ENCODE measurements around the gene FBRS.
A peak's percentile ranks its signal among the peaks of the same experiment; 100 is the strongest.
"Not testable (repeated sequence)": the region's sequence is repeated elsewhere in the genome, so short reads cannot be mapped to it uniquely, and the experiment has no call there.

Gene FBRS

DNA sequence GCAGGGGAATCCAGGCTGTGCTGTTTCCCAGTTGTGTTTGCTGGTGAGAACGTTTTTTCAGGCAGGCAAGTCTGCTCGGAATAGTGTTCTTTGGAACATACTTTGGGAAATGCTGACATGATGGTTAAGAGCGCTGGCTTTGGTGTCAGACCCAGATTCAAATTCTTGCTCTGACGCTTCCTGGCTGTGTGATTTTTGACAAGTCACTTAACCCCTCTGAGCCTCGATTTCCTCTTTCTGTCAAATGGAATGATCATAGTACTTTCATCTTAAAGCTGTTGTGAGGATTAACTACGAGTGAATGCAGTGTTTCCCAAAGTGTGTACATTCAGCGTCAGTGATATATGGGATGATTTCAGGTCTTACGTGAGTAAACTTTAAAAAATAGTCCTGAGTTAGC lies 4.8 kb downstream of the FBRS start:
- DNase-seq (ENCODE audit: insufficient read length, low spot score) (no peak), FAIRE-seq (no peak)

GRCh38 chr16:30663820-30664219 lies 5.6 kb downstream of the FBRS start:
- no peak for DNase-seq (ENCODE audit: insufficient read length, low spot score)
- no peak for FAIRE-seq

GRCh38 chr16:30664616-30665109 lies 6.4 kb downstream of the FBRS start:
- DNase-seq (ENCODE audit: insufficient read length, low spot score) (no peak), FAIRE-seq (no peak)

- no peak for FAIRE-seq
- DNase-seq (ENCODE audit: insufficient read length, low spot score), result no peak
Observed at GRCh38 chr16:30665155-30665829, 7.1 kb downstream of the FBRS start.

GRCh38 chr16:30665830-30666190 lies 7.6 kb downstream of the FBRS start:
- DNase-seq (ENCODE audit: insufficient read length, low spot score) (no peak), FAIRE-seq (no peak)

GRCh38 chr16:30666681-30667080 lies 8.4 kb downstream of the FBRS start:
- DNase-seq (ENCODE audit: insufficient read length, low spot score) (no peak), FAIRE-seq (no peak)

DNA sequence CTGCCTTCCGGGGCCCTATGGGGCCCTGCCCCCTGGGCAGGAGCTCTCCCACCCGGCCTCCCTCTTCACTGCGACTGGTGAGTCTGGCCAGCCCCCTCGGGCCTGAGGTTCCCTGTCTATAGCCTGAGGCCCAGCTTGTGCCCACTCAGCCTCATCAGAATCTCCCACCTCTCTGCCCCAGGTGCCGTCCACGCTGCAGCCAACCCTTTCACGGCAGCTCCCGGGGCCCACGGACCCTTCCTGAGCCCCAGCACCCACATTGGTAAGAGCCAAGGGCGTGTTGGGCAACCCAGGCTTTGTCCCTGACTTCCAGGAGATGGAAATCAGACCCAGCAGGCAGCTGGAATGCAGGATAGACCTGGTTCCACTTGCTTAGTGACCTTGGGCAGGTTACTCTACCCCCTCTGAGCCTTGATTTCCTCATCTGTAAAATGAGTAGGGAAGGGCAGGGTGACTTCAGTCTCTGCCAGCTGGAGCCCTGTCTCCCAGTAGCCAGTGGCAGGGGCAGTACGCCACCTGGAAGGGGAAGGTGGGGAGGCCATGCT lies 9.2 kb downstream of the FBRS start:
- DNase-seq (ENCODE audit: insufficient read length, low spot score), result no peak
- no peak for FAIRE-seq

- FAIRE-seq, result no peak
- DNase-seq (ENCODE audit: insufficient read length, low spot score), result no peak
Observed at GRCh38 chr16:30668393-30668792, 10.2 kb downstream of the FBRS start.

DNA sequence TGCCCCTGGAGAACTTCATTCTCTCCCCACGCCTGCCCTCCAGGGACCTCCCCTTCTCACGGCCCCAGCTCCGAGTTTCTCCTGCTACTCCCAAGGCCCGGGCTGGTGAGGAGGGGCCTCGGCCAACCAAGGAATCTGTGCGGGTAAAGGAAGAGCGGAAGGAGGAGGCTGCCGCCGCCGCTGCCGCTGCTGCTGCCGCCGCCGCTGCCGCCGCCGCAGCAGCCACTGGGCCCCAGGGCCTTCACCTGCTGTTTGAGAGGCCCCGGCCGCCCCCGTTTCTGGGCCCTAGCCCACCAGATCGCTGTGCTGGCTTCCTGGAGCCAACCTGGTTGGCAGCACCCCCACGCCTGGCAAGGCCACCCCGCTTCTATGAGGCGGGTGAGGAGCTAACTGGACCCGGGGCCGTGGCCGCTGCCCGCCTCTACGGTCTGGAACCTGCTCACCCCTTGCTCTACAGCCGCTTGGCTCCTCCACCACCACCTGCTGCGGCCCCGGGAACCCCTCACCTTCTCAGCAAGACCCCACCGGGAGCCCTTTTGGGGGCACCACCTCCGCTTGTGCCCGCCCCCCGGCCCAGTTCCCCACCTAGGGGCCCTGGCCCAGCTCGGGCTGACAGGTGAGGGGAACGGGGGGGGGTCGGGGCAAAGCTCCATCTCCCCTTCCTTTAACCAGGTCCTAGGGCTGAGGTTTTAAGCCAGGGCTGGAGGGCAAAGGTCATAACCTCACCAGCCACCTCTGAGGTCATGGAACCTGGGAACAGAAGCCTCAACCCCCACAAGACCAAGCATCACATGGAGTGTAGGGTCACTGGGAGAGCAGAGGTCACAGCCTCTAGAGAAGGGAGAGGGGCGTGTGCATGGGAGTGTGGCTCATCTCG lies 11.0 kb downstream of the FBRS start:
- DNase-seq (ENCODE audit: insufficient read length, low spot score) (no peak), FAIRE-seq (no peak)

- FAIRE-seq (no peak), DNase-seq (ENCODE audit: insufficient read length, low spot score) (no peak)
Observed at GRCh38 chr16:30669903-30670824, 11.9 kb downstream of the FBRS start.

DNA sequence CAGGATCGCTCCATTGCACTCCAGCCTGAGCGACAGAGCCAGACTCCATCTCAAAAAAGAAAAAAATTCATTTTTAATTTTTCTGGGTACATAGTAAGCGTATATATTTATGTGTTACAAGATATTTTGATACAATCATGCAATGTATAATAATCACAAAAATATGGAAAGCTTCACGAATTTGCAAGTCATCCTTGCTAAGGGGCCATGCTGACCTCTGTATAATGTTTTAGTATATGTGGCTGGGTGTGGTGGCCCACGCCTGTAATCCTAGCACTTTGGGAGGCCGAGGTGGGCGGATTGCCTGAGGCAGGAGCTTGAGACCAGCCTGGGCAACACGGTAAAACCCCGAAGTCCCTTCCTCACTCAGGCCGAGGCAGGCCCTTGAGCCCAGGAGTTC lies 16.9 kb downstream of the FBRS start:
- FAIRE-seq, result no peak
- no peak for DNase-seq (ENCODE audit: insufficient read length, low spot score)

DNA sequence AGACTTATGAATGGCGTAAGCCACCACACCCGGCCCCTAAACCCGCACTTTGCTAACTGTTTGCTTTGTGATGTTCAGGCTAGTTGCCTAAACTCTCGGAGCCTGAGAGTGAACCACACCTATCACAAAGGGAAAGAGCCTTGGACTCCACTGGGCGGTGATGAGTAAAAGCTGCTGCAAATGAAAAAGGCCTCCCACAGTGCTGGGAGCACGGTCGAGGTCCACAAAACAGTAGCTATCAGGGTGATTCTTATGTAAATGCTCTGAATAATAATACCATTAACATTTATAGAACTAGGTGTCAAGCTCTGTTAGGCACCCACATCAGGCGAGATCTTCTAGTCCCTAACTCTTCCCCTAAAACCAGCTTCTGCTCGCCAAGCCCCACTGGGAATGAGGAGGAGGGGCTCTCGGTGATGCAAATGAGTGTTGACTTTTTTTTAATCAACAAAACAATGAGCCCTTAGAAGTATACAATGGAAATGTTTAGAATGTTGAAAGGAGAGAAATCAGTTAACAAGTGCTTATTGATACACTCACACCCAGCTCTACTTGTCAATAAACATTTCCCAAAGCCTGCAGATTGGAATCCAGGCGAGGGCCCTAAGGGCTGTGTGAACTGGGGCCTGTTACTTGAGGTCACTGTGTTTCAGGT lies 19.8 kb downstream of the FBRS start:
- FAIRE-seq, result no peak
- no peak for DNase-seq (ENCODE audit: insufficient read length, low spot score)

DNA sequence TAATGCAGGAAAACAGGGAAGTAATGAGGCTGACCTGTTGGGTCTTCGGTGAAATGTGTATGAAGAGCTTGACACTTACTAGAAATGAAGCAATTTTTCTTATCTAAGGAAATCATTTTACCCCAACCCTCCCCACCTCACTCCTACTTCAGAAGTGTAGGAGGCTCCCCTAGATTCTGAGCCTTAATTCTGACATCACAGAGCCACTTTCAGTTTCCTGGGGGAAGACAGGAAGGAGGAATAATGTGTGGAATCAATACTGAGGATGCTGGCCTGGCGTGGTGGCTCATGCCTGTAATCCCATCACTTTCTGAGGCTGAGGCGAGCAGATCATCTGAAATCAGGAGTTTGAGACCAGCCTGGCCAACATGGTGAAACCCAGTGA lies 20.3 kb downstream of the FBRS start:
- DNase-seq (ENCODE audit: insufficient read length, low spot score), result no peak
- peak; percentile 65 for FAIRE-seq

GRCh38 chr16:30680326-30680725 lies 22.1 kb downstream of the FBRS start:
- DNase-seq (ENCODE audit: insufficient read length, low spot score) (no peak), FAIRE-seq (no peak)

DNA sequence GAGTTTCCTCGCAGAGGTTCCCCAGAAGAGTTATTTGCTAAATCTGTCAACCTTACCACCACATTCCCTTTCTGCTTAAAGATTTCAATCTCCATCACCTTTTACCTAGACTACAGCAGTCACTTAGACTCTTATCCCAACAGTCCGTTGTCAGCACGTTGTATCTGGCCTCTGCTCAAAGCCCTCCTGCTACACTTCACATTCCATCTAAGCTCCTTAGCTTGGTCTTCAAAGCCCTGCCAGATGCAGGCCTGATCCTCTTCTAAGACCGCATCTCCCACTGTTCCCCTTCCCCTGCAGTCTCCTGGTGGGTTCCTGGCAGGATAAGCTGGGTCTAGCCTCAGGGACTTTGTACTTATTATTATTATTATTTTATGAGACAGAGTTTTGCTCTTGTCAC lies 30.5 kb downstream of the FBRS start:
- no peak for FAIRE-seq
- DNase-seq (ENCODE audit: insufficient read length, low spot score), result no peak

DNA sequence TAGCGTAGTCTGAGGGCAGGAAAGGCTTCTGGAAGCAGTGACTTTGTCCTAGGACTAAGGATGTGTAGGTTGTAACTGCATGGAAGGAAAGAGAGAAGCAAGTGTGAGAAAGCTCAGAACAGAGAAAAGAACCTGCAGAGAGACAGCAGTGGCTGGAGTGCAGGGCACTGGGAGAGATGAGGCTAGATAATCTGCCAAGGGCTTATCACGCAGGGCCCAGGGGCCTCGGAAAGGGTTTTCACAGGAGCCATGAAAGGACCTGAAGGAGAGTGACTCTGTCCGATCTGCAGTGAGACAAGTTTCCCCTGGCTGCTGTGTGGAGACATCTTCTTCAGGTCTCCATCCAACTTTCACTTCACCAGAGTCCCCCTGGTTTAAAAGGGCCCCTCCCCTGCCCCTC lies 33.7 kb downstream of the FBRS start:
- DNase-seq (ENCODE audit: insufficient read length, low spot score), result no peak
- no peak for FAIRE-seq

- DNase-seq (ENCODE audit: insufficient read length, low spot score), result no peak
- FAIRE-seq, result no peak
Observed at GRCh38 chr16:30692396-30693064, 34.3 kb downstream of the FBRS start.

DNA sequence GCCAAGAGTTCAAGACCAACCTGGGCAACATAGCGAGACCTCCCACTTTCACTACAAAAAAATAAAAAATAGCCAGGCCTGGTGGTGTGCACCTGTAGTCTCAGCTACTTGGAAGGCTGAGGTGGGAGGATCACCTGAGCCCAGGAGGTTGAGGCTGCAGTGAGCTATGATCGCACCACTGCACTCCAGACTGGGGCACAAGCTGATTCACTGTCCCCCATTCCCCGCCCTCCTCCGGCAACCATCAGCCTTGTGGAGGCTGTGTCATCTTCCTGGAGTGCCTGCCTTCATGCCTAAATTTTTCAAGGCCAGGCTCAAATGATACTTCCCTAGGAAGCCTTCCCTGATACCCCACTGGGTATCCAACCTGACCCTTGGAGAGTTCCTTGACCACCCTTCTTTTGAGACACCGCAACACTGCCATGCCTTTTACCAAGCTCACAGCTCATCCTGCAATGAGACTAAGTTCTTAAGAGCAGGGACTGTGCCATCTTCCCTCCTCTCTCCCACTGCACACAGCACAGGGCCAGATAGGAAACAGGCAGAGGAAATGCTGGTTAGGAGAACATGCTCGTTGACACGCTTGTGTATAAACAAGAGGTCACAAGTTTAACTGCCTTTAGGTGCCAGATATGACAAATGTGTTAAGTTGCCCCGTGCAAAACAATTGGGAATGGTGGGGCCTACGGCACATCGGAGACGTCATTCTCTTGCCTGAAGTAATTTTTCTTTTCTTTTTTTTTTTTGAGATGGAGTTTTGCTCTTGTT lies 36.9 kb downstream of the FBRS start:
- DNase-seq (ENCODE audit: insufficient read length, low spot score) (no peak), FAIRE-seq (no peak)

- FAIRE-seq; DNase-seq (ENCODE audit: insufficient read length, low spot score): not testable (repeated sequence)
Observed at GRCh38 chr16:30696646-30697045, 38.4 kb downstream of the FBRS start.

Data from HTR-8/SVneo (cell line).